ENCODE measurements around the gene C1QA. TPM values are rescaled to one million over a fixed set of nuclear protein-coding genes. Genes with fewer than 3 reads are reported as not detected.

C1QA gene
- total RNA-seq, 4 donors from 2014 or later: 38.9 to 120 (median 65.3) TPM

GRCh38 chr1:22633697-22634463 is 2.5 kb upstream of the C1QA start:
- no peak for DNase-seq
- no peak for TF ChIP-seq POLR2A (IDR thresholded peaks at IDR 0.05)
- TF ChIP-seq CTCF (IDR thresholded peaks at IDR 0.05): no peak
- Histone ChIP-seq H3K4me3 (replicated peaks in 1 of 3) (no peak overlapping the region), H3K36me3 (no peaks in the 10 kb centered on the region), H3K9me3 (no peaks in the 10 kb centered on the region), H3K27ac (no peak overlapping the region), H3K27me3 (no peaks in the 10 kb centered on the region), H3K4me1 (no peaks in the 10 kb centered on the region)
- intact Hi-C loops (cut with DNase I): no loop called here
- WGBS, 2 donors: 81 to 95% methylated on average over 6 to 10 of the region's 10 CpGs

GRCh38 chr1:22635436-22635835 is 992 bp upstream of the C1QA start:
- no peaks in the 10 kb centered on the region for H3K27me3 ChIP-seq
- 68 to 75% methylated on average over 6 of the region's 7 CpGs for WGBS, 2 donors
- TF ChIP-seq CTCF (IDR thresholded peaks at IDR 0.05) (no peak), POLR2A (IDR thresholded peaks at IDR 0.05) (no peak)

GRCh38 chr1:22636927-22637326 is 499 bp downstream of the C1QA start:
- intact Hi-C loops (cut with DNase I): no loop called here
- Histone ChIP-seq H3K27me3 (no peaks in the 10 kb centered on the region), H3K36me3 (no peaks in the 10 kb centered on the region), H3K4me1 (peaks cover 0 to 4% of the 10 kb centered on the region in 2 donors), H3K9me3 (no peaks in the 10 kb centered on the region), H3K27ac (no peak overlapping the region), H3K4me3 (replicated peaks in 1 of 3) (no peak overlapping the region)
- DNase-seq: no peak
- WGBS, 2 donors: 77 to 78% methylated on average over 6 of the region's 6 CpGs
- TF ChIP-seq CTCF (IDR thresholded peaks at IDR 0.05): no peak
- no peak for TF ChIP-seq POLR2A (IDR thresholded peaks at IDR 0.05)

More at GRCh38 chr1:22635436-22635835, 992 bp upstream of the C1QA start:
- no peak for DNase-seq
- Histone ChIP-seq H3K27ac (no peak overlapping the region), H3K9me3 (no peaks in the 10 kb centered on the region), H3K4me1 (no peaks in the 10 kb centered on the region), H3K36me3 (no peaks in the 10 kb centered on the region), H3K4me3 (replicated peaks in 1 of 3) (no peak overlapping the region)
- intact Hi-C loops (cut with DNase I): no loop called here

- H3K27ac ChIP-seq: no peak overlapping the region
- H3K27me3 ChIP-seq: no peaks in the 10 kb centered on the region
- DNase-seq: no peak
- intact Hi-C loops (cut with DNase I): no loop called here
- WGBS, 2 donors: 61 to 65% methylated on average over 3 of the region's 3 CpGs
- TF ChIP-seq CTCF (IDR thresholded peaks at IDR 0.05): no peak
- TF ChIP-seq POLR2A (IDR thresholded peaks at IDR 0.05): no peak
- no peak overlapping the region for H3K4me3 ChIP-seq (replicated peaks in 1 of 3)
- peaks cover 0 to 4% of the 10 kb centered on the region in 2 donors for H3K4me1 ChIP-seq
- H3K36me3 ChIP-seq: no peaks in the 10 kb centered on the region
- no peaks in the 10 kb centered on the region for H3K9me3 ChIP-seq
Observed at GRCh38 chr1:22637907-22638445, 1.5 kb downstream of the C1QA start.
